HL-60 (cell line): ENCODE measurements around the gene DMAC2L.

Experiments
- CTCF ChIP-seq: IDR thresholded peaks from one replicate; pipeline ENCODE4 v1.5.1; 2011; ENCODE audit warnings: low read length, control low read depth, inconsistent platforms; ENCODE audit not compliant: insufficient read depth
- GABPA ChIP-seq: IDR thresholded peaks from 2 replicates; pipeline ENCODE4 v1.6.1; 2012; ENCODE audit warnings: low read depth
- POLR2AphosphoS5 ChIP-seq: IDR thresholded peaks from 2 replicates; pipeline ENCODE4 v1.6.1; 2012; ENCODE audit warnings: low read depth
- TF ChIP-seq, protein P1 (sequence below): IDR thresholded peaks from 2 replicates; pipeline ENCODE4 v1.6.1; 2012; ENCODE audit warnings: low read depth; ENCODE audit not compliant: insufficient replicate concordance

DNA sequence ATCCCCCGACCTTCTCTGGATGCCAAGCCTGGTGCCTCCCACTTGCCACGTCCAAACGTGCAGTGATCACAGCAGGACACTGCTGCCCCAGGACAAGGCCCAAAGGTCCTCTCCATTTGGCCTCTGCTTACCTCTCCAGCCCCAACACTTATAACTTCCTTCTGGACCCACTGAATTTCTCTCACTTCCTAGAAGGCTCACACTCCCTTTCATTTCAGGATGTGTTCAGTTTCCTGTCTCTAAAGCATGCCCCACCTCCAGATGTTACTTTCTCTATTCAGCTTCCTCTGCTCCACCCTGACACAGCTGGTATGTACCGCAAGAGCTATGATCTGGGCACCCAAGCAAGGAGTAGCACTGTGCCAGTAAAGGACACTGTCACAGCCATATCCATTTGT, 51.6 kb downstream of the DMAC2L start:
- TF ChIP-seq, protein P1, sequence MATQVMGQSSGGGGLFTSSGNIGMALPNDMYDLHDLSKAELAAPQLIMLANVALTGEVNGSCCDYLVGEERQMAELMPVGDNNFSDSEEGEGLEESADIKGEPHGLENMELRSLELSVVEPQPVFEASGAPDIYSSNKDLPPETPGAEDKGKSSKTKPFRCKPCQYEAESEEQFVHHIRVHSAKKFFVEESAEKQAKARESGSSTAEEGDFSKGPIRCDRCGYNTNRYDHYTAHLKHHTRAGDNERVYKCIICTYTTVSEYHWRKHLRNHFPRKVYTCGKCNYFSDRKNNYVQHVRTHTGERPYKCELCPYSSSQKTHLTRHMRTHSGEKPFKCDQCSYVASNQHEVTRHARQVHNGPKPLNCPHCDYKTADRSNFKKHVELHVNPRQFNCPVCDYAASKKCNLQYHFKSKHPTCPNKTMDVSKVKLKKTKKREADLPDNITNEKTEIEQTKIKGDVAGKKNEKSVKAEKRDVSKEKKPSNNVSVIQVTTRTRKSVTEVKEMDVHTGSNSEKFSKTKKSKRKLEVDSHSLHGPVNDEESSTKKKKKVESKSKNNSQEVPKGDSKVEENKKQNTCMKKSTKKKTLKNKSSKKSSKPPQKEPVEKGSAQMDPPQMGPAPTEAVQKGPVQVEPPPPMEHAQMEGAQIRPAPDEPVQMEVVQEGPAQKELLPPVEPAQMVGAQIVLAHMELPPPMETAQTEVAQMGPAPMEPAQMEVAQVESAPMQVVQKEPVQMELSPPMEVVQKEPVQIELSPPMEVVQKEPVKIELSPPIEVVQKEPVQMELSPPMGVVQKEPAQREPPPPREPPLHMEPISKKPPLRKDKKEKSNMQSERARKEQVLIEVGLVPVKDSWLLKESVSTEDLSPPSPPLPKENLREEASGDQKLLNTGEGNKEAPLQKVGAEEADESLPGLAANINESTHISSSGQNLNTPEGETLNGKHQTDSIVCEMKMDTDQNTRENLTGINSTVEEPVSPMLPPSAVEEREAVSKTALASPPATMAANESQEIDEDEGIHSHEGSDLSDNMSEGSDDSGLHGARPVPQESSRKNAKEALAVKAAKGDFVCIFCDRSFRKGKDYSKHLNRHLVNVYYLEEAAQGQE: no peak
- no peak for TF ChIP-seq CTCF
- TF ChIP-seq POLR2AphosphoS5: no peak; the same call in 1 of the 2 replicates
- no peak for TF ChIP-seq GABPA
